HG03432 (cell line): Measurements from ENCODE around the gene COPS9.

ENCODE experiments used
- ATAC-seq: cut with Tn5 transposase; IDR thresholded peaks from one replicate; pipeline ENCODE4 v1.9.1; 2021; ENCODE audit warnings: mild to moderate bottlenecking, moderate library complexity; ENCODE audit not compliant: unreplicated experiment

COPS9 gene

GRCh38 chr2:240121675-240122074 lies 14.4 kb downstream of the COPS9 start:
- no peak for ATAC-seq

DNA sequence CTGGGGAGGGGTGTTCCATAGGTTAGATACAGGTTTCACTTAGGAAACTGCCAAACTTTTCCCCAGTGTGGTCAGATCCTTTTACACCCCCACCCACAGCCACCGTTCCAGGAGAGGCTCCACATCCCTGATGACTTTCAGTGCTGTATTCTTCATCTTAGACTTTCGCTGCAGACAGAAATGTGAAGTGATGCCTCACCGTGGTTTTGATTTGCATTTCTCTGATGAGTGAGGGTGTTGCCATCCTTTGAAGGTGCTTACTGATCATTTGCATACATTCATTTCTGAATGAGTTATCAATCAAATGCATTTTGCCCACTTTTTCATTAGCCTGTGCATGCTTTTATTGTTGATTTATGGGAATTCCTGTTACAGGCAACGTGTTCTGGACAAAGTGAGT lies 14.9 kb downstream of the COPS9 start:
- no peak for ATAC-seq

DNA sequence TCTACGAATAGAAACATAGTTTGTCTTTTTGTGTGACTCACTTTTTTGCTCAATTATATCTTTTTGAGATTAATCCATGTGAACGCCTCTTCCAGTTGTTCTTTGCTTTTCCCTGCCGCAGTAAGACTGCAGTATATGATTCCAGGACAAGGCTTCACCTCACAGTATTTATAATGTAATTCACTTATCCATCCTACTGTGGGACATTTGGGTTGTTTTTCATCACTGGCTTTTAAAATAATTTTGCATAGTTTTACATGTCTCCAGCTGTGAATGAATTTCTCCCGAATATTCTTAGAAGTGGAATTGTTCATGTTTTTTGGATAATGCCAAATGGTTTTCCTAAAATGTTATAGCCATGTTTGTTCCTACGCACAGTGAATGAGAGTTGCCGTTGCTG lies 21.9 kb downstream of the COPS9 start:
- no peak for ATAC-seq

GRCh38 chr2:240112914-240113690 lies 23.0 kb downstream of the COPS9 start:
- ATAC-seq = no peak

- ATAC-seq = no peak
Observed at GRCh38 chr2:240111253-240111652, 24.9 kb downstream of the COPS9 start.

DNA sequence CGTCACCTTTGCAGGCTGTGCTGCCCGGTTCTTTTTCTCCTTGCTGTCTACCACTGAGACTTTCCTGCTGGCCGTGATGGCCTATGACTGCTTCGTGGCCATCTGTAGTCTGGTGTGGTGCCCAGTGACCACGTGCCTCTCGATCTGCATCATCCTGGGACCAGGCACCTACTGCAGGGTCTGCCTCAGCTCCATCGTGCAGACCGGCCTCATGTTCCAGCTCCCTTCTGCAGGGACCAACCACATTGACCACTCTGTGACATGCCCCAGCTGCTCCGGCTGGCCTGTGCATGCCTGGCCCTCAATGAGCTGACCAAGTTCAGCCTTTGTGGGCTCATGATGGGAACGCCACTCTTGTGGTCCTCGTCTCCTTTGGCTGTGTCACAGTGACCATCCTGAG lies 26.7 kb downstream of the COPS9 start:
- no peak for ATAC-seq

DNA sequence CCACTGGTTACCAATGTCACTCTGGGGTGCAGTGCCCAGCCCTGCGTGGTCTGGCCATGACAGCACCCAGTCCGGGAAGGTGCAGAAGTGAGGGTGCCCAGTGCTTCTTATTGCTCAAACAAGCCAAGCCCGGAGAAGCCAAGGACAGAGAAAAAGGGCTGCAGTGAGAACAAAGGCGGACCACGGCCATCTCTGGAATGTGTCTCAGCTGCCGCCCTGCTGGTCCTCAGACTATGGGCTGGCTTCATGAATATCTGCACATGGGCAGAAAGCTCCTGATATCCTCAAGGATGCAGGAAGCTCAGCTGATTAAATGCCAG lies 28.7 kb downstream of the COPS9 start:
- ATAC-seq = no peak

DNA sequence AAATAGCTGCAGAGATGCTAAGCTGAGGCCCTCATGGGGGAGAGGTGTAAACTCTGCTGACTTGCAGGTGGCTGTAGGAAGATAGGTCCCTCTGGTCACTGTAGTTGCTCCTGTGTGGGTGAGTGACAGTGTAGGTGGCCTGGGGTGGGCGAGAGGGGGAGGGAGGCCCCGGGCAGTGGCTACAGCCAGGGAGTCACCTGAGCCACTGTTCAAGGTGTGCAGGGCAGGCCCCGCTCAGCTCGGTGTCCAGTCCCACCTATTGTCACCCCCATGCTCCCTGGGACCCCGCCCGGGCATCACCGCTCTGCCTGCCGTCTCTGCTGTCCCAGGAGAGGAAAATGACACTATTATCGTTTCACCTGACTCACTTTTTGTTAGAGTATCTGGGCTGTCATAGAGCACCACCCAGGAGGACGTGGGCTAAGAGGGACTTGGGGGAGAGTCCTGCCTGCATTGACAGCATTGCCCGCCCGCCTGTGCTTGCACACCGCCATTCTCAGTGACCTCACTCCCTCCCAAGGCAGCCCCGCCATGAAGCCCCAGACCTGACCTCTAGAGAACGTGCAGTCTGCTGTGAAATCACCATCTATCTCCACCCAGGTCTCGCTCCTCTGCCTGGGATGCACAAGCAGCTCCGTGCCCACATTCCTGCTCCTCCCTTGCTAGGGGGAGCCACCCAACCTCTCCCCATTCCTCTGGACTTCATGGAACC lies 29.2 kb downstream of the COPS9 start:
- no peak for ATAC-seq

GRCh38 chr2:240105982-240106381 lies 30.1 kb downstream of the COPS9 start:
- no peak for ATAC-seq

DNA sequence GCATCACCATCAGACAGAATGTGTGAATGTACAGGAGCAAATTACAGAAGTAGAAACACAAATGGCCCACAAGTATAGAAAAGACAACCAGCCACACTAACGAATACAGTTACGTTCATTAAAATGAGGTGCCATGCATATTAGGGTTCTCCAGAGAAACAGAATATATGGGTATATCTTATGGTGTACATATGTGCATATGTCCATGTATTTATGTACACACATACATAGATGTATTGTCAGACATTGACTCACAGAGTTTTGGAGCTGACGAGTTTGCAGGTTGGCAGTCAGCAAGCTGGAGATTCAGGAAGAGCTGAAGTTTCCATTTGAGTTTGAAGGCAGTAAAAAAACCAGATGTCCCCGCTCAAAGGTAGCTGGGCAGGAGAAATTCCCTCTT lies 33.0 kb downstream of the COPS9 start:
- no peak for ATAC-seq

- no peak for ATAC-seq
Observed at GRCh38 chr2:240098349-240098748, 37.8 kb downstream of the COPS9 start.

- ATAC-seq = no peak
Observed at GRCh38 chr2:240095556-240096523, 40.3 kb downstream of the COPS9 start.

- ATAC-seq = no peak
Observed at GRCh38 chr2:240089306-240089705, 46.8 kb downstream of the COPS9 start.

GRCh38 chr2:240086563-240086962 lies 49.5 kb downstream of the COPS9 start:
- no peak for ATAC-seq
